ENCODE results near the gene NRCAM.

Gene NRCAM

GRCh38 chr7:108167460-108167859 is 288.8 kb downstream of the NRCAM start:
- no peak for DNase-seq (ENCODE audit: extremely low read depth in 1 of 2, low read depth in 1 of 2)

GRCh38 chr7:108166687-108167086 is 289.5 kb downstream of the NRCAM start:
- no peak for DNase-seq (ENCODE audit: extremely low read depth in 1 of 2, low read depth in 1 of 2)

- DNase-seq (ENCODE audit: extremely low read depth in 1 of 2, low read depth in 1 of 2) = no peak
Measured at GRCh38 chr7:108165723-108166122, 290.5 kb downstream of the NRCAM start.

- no peak for DNase-seq (ENCODE audit: extremely low read depth in 1 of 2, low read depth in 1 of 2)
Measured at GRCh38 chr7:108164946-108165345, 291.3 kb downstream of the NRCAM start.

GRCh38 chr7:108164342-108164741 is 291.9 kb downstream of the NRCAM start:
- no peak for DNase-seq (ENCODE audit: extremely low read depth in 1 of 2, low read depth in 1 of 2)

- no peak for DNase-seq (ENCODE audit: extremely low read depth in 1 of 2, low read depth in 1 of 2)
Measured at GRCh38 chr7:108158776-108159175, 297.5 kb downstream of the NRCAM start.

GRCh38 chr7:108157606-108158335 is 298.5 kb downstream of the NRCAM start:
- DNase-seq (ENCODE audit: extremely low read depth in 1 of 2, low read depth in 1 of 2) = no peak

- no peak for DNase-seq (ENCODE audit: extremely low read depth in 1 of 2, low read depth in 1 of 2)
Measured at GRCh38 chr7:108156897-108157605, 299.2 kb downstream of the NRCAM start.

- DNase-seq (ENCODE audit: extremely low read depth in 1 of 2, low read depth in 1 of 2) = no peak
Measured at GRCh38 chr7:108152198-108152597, 304.0 kb downstream of the NRCAM start.

GRCh38 chr7:108149908-108150307 is 306.3 kb downstream of the NRCAM start:
- no peak for DNase-seq (ENCODE audit: extremely low read depth in 1 of 2, low read depth in 1 of 2)

- DNase-seq (ENCODE audit: extremely low read depth in 1 of 2, low read depth in 1 of 2) = no peak
Measured at GRCh38 chr7:108149119-108149518, 307.1 kb downstream of the NRCAM start.

GRCh38 chr7:108147031-108147563 is 309.1 kb downstream of the NRCAM start:
- no peak for DNase-seq (ENCODE audit: extremely low read depth in 1 of 2, low read depth in 1 of 2)

GRCh38 chr7:108146070-108146842 is 310.0 kb downstream of the NRCAM start:
- peak in 1 of 2 donors; percentile 13 for DNase-seq (ENCODE audit: extremely low read depth in 1 of 2, low read depth in 1 of 2)

- no peak for DNase-seq (ENCODE audit: extremely low read depth in 1 of 2, low read depth in 1 of 2)
Measured at GRCh38 chr7:108145401-108145800, 310.8 kb downstream of the NRCAM start.

- DNase-seq (ENCODE audit: extremely low read depth in 1 of 2, low read depth in 1 of 2) = no peak
Measured at GRCh38 chr7:108144931-108145330, 311.3 kb downstream of the NRCAM start.

GRCh38 chr7:108143658-108144420 is 312.4 kb downstream of the NRCAM start:
- DNase-seq (ENCODE audit: extremely low read depth in 1 of 2, low read depth in 1 of 2) = no peak

GRCh38 chr7:108142675-108143259 is 313.5 kb downstream of the NRCAM start:
- DNase-seq (ENCODE audit: extremely low read depth in 1 of 2, low read depth in 1 of 2) = no peak

- no peak for DNase-seq (ENCODE audit: extremely low read depth in 1 of 2, low read depth in 1 of 2)
Measured at GRCh38 chr7:108142180-108142579, 314.1 kb downstream of the NRCAM start.

- DNase-seq (ENCODE audit: extremely low read depth in 1 of 2, low read depth in 1 of 2) = no peak
Measured at GRCh38 chr7:108140671-108141070, 315.6 kb downstream of the NRCAM start.

- no peak for DNase-seq (ENCODE audit: extremely low read depth in 1 of 2, low read depth in 1 of 2)
Measured at GRCh38 chr7:108138911-108139310, 317.3 kb downstream of the NRCAM start.
